D721Med (cell line): ENCODE measurements around the gene LRRC4B.

Experiments used
- DNase-seq: peaks from one replicate; pipeline ENCODE4 v3.0.0; 2011; ENCODE audit warnings: low spot score; ENCODE audit not compliant: insufficient read length
- FAIRE-seq: peaks from 2 replicates; lab custom pipeline; 2011; peaks lifted over from hg19 to GRCh38; lab: Jason Lieb, UNC
- TF ChIP-seq, protein P1 (sequence below): IDR thresholded peaks from 2 replicates; pipeline ENCODE4 v1.5.1; 2012; ENCODE audit warnings: mild to moderate bottlenecking, control low read depth; ENCODE audit not compliant: insufficient read depth; ENCODE audit errors: missing control alignments

The LRRC4B gene

DNA sequence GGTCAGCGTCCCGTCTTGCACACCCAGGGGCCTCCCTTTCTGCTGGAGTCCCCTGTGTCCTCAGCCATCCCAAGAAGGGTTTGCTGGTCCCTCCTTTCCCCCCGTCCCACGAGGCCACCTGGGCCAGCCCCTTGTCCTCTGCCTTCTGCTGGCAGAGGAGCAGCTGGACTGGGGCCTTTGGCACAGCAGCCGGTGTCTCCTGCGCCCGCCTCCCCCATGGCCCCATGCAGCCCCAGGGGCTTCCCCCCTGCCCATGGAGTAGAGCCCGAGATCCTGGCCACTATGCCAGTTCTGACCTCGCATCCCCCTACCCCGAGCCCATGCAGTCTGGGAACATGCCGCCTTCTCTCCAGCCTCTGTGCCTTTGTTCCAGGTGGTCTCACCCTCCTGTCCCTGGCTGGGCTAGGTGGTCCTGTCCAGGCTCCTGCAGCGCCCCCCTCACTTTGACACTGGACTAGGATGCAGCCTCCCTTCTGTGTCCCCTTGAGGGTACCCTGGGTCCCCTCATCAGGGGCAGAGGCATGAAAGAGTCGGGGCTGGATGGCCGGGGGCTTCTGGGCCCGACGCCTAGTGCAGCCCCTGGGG is 85.9 kb downstream of the LRRC4B start:
- DNase-seq (no peak), FAIRE-seq (no peak)
- TF ChIP-seq, protein P1, sequence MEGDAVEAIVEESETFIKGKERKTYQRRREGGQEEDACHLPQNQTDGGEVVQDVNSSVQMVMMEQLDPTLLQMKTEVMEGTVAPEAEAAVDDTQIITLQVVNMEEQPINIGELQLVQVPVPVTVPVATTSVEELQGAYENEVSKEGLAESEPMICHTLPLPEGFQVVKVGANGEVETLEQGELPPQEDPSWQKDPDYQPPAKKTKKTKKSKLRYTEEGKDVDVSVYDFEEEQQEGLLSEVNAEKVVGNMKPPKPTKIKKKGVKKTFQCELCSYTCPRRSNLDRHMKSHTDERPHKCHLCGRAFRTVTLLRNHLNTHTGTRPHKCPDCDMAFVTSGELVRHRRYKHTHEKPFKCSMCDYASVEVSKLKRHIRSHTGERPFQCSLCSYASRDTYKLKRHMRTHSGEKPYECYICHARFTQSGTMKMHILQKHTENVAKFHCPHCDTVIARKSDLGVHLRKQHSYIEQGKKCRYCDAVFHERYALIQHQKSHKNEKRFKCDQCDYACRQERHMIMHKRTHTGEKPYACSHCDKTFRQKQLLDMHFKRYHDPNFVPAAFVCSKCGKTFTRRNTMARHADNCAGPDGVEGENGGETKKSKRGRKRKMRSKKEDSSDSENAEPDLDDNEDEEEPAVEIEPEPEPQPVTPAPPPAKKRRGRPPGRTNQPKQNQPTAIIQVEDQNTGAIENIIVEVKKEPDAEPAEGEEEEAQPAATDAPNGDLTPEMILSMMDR, result no peak

DNA sequence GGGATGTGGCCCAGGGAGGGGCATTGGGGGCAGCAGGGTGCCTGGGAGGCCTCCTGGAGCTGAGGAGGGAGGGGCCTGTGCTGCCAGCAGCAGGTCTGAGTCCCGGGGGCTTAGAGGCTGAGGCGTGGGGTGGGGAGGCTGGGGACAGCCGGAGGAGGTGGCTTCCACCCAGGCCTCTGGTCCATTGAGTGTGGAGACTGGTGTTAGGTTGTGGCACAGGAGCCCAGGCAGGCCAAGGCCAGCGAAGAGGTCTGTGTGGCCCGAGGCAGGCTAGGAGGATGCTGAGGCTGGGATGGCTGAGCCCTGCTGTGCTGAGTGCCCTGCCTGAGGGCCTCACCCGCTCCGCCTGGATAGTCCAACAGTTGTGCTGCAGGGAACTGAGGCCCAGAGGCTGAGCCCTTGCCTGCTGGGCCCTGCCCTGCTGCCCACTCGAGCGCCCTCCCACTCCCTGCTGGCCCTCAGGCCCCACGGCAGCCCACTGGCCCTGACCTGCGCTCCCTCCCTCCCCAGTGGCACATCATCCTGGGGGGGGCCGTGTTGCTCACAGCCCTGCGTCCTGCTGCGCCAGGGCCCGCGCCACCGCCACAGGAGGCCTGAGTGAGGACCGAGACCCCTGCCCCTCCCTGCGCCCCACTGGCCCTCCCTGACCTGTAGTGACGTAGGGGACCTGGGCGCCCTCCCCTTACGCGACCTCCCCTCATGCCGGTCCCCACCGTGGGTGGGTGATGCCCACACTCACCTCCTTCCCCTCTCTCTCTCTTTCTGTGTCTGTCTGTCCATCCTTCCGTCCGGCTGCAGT is 86.7 kb downstream of the LRRC4B start:
- TF ChIP-seq, protein P1, result no peak
- FAIRE-seq, result no peak
- no peak for DNase-seq

DNA sequence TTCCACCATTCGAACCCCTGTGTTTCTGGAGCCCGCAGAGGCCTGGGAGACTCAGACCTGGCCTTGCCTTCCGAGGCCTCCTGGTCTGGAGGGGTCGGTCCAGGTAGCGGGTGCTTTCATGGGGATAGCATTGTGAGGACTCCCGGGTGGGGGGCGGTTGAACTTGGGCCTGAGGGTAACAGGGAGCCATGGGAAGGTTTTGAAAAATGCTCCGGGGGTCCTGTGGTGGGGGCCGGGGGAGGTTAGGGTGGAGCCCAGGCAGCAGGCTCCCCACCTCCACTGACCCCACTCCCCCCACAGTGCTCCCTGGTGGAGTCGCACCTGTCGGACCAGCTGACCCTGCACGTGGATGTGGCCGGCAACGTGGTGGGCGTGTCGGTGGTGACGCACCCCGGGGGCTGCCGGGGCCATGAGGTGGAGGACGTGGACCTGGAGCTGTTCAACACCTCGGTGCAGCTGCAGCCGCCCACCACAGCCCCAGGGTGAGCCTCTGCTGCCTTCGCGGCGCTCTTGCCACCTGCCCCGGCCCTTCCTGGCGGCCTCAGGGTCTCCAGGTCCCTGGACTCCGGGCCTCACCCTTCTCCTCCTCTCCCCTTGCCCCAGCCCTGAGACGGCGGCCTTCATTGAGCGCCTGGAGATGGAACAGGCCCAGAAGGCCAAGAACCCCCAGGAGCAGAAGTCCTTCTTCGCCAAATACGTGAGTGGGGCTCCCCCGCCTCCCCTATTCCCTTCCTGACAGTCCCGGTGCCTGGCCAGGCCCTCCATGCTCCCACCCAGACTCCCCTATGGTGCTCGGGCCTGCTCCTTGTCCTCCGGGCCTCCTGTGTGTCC is 87.7 kb downstream of the LRRC4B start:
- FAIRE-seq (no peak), DNase-seq (no peak)
- TF ChIP-seq, protein P1, result no peak

DNA sequence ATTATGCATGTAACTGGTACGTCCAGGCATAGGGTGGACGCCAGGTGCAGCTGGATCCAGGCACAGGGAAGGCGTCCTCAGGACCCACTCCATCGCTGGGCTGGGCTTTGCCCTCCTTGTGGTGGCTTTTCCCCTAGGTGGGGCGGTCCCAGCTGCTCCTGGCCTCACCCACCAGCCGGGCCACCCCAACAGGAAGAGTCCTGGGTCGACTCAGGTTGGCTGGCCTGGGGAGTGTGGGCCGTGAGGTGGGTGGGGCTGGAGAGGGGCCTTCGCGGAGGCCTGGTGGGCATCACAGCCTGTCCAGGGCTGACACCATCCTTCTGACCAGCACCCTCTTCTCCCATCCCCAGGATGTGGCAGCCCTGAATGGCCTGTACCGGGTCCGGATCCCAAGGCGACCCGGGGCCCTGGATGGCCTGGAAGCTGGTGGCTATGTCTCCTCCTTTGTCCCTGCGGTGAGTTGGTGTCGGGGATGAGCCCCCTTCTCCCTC is 88.4 kb downstream of the LRRC4B start:
- no peak for FAIRE-seq
- no peak for DNase-seq
- TF ChIP-seq, protein P1, result no peak

DNA sequence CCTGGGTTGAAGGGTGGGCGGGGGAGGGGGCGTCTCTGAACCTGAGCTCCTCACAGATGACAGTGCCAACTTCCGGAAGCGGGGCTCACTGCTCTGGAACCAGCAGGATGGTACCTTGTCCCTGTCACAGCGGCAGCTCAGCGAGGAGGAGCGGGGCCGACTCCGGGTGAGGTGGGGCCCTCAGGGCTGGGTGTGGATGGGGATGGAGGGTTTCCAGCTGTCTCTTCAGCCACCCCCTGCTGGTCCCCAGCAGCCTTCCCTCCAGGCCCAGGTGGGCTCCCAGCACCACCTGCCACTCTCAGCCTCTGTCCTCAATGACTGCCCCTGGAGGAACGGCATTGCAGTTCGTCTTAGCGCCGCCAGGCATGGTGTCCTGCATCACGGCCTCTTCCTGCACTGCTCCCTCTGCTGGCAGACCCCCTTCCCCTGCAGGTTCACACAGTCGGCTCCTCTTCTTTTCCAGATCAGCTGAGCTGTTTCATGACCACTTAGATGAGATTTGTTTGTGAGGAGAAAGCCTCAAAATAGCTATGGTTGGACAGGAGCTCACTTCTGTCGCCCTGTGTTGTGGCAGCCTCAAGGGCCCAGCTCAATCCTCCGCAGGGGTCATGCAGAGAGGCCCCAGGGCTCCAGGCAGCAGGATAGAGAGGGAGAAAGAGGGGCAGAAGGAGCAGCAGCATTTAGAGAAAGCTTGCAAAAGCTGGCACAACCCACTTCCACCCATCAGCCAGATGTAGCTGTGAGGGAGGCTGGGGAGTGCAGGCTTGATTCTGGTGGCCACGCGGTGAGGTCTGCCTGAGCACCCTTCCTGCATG is 89.1 kb downstream of the LRRC4B start:
- FAIRE-seq, result no peak
- TF ChIP-seq, protein P1, result peak; percentile 77
- DNase-seq, result no peak

DNA sequence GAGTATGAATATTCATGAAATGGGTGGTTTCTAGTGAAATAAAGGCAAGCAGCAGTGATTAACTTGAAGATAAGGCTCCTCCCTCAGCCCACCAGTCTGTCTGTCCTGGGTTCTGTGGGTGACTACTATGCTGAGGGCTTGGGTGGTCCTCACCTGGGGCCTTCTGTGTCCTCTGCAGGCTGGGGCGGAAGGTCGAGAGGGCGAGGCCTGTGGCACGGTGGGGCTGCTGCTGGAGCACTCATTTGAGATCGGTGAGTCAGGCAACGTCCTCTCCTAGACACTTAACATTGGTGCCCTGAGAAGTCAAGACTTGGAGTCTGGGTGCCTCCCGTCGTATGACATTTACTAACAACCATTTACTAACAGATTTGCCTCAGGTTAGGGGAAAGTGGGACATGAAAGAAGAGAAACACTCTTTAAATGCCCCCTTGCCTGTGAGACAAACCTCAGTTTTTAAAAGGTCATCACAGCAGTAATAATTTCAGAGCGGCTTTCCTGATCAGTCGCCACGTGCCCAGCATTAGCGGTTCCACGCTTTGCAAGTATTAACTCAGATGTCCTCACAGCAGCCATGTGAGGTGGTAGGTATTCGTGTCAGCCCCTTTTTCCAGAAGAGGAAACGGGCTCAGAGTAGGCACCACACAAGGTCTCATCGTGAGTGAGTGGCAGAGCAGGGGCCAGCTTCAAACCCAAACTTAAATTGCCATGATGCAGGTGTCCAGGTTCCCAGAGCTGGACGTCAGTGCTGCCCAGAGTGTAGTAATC is 90.3 kb downstream of the LRRC4B start:
- FAIRE-seq (no peak), DNase-seq (no peak)
- TF ChIP-seq, protein P1, result no peak
